ENCODE results near the gene HPSE2.

DNA sequence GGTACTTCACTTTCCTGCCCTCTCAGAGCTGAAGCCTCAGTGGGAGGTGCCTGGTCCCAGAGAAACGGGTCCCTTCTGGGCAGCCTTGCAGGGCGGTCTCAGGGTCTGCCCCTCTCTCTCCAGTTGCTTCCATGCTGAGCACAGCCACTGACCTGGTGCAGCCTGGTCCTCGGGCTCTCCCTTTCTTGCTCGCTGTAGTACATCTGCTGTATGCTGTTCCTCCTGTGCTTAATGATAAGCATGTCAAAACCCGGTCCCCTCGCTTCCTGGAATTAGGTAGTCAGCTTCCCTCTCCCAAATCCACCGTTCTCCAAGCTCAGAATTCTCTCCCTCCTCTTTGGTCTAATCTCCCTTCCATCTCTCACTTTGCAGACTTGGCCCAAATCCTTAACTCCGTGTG, 777.9 kb downstream of the HPSE2 start:
- no peak for TF ChIP-seq GATA2 (IDR thresholded peaks at IDR 0.05; ENCODE audit: low read depth, low read length)
- TF ChIP-seq GATA3 (IDR thresholded peaks at IDR 0.05; ENCODE audit: low read depth, low read length) = no peak

Measured in SH-SY5Y (cell line).